Suprapubic skin (tissue), 4 donors: ENCODE data around the gene SOWAHC.

Source experiments
- CTCF ChIP-seq, 2 donors: fragments of 200-600 bp in 1 of 2; fragments of 450-650 bp in 1 of 2; sonication (generic) in 1 of 2; IDR thresholded peaks; one replicate each; pipeline ENCODE4 v1.5.1; 2016 to 2019; ENCODE audit warnings: antibody characterized with exemption in 2 of 2, mild to moderate bottlenecking in 1 of 2, moderate library complexity in 1 of 2
- EP300 ChIP-seq: sonication (generic); formaldehyde crosslinking; IDR thresholded peaks from one replicate; pipeline ENCODE4 v1.6.1; 2017; ENCODE audit warnings: antibody characterized with exemption
- POLR2A ChIP-seq, 2 donors: fragments of 450-650 bp; IDR thresholded peaks; one replicate each; pipeline ENCODE4 v1.6.1; 2017; ENCODE audit warnings: antibody characterized with exemption in 2 of 2, mild to moderate bottlenecking in 2 of 2, moderate library complexity in 2 of 2
- POLR2AphosphoS5 ChIP-seq, 3 donors: sonication (generic); formaldehyde crosslinking; IDR thresholded peaks; one replicate each; pipeline ENCODE4 v1.6.1; 2017; ENCODE audit warnings: antibody characterized with exemption in 3 of 3

GRCh38 chr2:109616184-109616583, 2.0 kb downstream of the SOWAHC start:
- TF ChIP-seq CTCF (IDR thresholded peaks at IDR 0.05) (no peak), POLR2A (IDR thresholded peaks at IDR 0.05) (no peak), EP300 (no peak), POLR2AphosphoS5 (IDR thresholded peaks at IDR 0.05) (no peak)
